Stimulated activated CD4-positive, alpha-beta T cell treated with anti-CD3 and anti-CD28 coated beads, Interleukin-4, amount 100 ng/mL, for 48 hours (primary cell): Measurements from ENCODE around the gene FCAMR.

ENCODE experiments used
- DNase-seq, 2 donors: peaks; one replicate each; pipeline ENCODE4 v3.0.0-alpha.2; 2020; ENCODE audit warnings: low read depth in 2 of 2

The FCAMR gene

DNA sequence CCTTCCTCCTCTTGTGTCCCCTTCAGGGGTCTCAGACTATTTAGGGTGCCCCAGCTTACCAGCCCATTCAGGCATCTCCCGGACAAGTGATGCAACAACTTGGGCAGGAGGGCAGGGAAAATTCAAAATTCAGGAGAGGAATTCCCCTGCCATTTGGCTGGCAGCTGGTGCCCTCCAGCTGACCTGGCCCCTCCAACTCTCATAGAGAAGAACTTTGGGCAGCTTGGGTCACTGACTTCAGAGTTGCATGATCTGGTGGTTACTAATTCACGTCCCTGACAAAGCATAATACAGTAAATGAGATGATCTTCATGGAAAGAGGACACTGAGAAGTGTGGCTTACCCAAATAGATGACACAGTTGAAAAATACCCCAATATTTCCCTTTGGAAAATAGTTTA is at the start of gene FCAMR:
Gene FCAMR, minus strand, starts transcription at position 15 of the 400 bp plus-strand sequence. CDS start 335 bp downstream, outside the sequence.
- DNase-seq = no peak

DNA sequence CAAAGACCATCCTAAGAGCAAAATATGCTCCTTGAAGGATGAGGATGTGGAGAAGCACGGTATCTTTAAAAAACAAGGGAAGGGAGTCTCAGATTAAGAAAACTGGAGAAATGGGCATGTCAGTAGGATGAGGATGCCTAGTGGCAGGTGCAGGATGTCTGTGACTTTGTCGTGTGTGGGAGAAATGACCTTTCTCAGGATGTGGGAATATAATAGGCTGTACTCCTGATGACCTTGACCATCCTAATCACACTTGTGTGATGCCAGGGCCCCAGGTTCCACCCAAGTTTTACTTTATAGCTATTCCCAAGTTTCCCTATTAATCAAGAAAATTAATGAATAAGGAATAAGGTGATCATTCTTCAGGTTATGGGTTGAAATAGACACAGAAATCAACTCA is 49.4 kb upstream of the FCAMR start:
- DNase-seq = no peak

GRCh38 chr1:207019161-207019560 is 48.9 kb upstream of the FCAMR start:
- no peak for DNase-seq

DNA sequence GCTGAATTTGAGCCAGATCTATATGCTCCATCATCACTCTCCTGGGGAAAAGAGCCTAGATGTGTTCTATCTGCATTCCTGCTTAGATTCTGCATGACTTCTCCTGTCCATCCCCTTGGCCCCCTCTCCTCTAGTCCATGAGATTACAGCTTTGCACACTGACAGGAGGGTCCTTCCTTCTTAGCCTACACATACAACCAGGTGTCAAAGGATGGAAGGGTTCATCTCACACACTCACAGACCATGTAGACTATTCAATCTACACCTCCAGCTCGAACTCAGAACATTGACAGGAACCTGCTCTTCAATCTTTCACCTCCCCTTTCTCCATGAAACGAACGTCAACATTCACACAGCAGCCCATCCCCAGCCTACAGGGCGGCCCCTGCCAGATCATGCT is 48.4 kb upstream of the FCAMR start:
- DNase-seq = no peak

DNA sequence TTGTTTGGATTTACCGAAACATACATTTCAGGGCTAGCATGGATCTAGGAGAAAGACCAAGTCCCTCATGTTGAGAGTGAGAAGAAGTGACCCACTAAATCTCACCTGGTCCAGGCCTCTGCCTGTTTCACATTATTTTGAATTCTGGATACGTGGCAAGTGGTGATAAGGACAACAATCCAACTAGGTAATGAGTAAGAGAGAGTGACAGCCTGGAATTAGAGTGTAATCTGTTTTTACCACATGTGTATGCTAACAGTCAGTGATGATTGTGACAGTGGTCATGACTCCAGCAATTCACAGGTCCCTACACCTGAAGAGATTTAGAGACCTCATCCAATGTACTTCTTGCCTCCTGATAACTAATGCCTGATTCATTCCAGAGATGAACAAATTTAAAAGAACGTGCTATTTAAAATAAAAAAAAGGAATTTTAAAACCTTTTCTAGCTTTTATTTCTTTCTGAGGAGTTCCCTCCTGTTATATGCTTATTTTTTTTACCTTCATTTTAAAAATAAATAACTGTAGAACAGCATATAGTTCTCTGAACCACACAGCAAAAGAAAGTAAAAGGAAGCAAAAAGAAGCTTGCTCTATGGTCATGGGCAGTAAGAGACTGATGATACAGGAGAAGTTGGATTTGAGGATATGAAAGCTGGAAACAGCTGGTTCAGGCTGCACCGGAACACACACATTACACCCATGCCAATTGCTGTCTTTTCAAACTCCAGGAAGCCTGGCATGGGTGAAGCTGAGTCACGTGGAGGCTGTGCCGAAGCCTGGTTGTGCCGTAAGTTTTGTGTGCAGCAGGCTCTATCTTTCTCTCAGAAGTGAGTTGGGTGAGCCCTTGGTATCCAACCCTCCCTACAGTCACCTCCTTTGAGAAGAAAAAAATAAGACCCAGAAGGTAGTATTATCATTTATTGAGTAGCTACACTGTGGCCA is 47.6 kb upstream of the FCAMR start:
- DNase-seq = no peak

GRCh38 chr1:207015791-207016190 is 45.5 kb upstream of the FCAMR start:
- no peak for DNase-seq

- DNase-seq = no peak
Measured at GRCh38 chr1:207014728-207015127, 44.5 kb upstream of the FCAMR start.

GRCh38 chr1:207013321-207014085 is 43.2 kb upstream of the FCAMR start:
- no peak for DNase-seq

- DNase-seq = no peak
Measured at GRCh38 chr1:207010726-207011125, 40.5 kb upstream of the FCAMR start.

- no peak for DNase-seq
Measured at GRCh38 chr1:207009945-207010344, 39.7 kb upstream of the FCAMR start.

GRCh38 chr1:207009182-207009850 is 39.1 kb upstream of the FCAMR start:
- DNase-seq = no peak

DNA sequence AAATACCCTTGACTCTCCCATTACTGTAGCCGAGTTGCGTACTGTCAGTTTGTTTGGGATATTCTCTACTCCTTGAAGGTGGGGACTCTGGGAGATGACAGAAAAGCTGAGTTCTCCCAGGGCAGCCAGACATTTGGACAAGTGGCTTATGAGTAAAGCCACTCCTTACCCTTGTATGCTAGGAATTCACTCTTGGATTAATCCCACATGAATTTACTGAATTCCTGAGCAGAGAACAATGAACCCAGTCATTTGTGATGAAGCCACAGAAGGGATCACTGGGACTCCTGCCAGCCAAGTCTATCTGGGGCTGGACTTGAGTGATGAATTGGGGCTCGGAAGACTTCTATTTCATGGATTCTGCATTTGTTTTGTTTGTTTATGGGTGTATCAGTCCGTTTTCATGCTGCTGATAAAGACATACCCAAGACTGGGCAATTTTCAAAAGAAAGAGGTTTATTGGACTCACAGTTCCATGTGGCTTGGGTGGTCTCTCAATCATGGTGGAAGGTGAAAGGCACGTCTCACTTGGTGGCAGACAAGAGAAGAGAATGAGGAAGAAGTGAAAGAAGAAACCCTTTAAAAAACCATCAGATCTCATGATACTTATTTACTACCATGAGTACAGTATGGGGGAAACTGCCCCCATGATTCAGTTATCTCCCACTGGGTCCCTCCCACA is 37.2 kb upstream of the FCAMR start:
- no peak for DNase-seq

DNA sequence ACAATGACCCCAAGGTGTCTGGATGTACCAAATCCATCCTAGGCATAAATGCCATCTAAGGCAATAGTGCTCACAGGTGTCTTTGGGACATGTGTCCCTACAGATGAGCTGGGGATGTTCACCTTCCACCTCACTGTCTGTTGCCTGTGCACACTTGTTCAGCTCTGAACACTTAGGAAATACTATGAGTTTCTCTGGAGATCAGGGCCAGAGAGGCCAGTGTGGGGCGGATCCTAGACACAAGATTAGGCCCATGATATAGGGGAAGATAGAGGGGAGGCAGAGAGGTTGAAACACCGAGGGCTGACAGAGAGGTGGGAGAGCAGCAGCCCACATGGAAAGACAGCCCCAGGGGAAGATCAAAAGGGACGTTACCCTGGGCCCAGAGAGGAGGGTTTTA is 36.7 kb upstream of the FCAMR start:
- no peak for DNase-seq

DNA sequence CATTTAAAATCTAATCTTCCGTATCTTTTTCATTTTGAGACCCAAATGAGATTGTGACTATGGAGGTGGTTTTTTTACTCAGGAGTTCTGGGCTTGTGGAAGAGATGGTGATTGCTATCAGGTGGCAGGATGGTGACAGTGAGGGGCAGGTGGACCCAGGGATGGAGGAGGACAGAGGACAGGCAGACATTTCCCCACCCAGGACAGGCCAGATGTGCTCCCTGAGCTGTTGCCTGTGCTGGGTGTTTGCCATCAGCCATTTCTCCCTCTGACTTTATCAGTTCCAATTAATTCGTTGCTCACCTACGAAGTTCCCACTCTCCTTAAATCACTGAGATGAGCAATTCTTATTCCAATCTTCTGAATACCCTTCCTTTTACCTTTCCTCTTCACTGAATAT is 35.8 kb upstream of the FCAMR start:
- no peak for DNase-seq

- peak in 1 of 2 donors; percentile 30 for DNase-seq
Measured at GRCh38 chr1:207004931-207005830, 34.9 kb upstream of the FCAMR start.

DNA sequence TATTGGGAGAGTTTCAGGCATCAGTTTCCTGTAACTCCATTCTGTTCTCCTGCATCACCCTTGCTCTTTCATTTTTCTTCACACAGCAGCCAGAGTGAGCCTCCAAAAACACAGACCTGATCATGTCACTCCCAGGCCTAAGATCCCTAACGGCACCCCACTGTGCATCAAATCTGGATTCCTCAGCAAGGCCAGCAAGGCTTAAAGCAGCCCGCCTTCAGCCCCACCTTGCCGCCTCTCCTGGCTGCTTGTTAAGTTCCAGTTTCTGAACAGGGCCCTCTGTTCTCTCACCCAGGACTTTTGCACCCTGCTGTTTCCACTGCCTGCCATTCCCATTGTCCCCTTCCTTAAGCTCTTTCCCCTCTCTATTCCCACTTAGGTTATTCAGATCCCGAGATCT is 33.0 kb upstream of the FCAMR start:
- DNase-seq = no peak

- DNase-seq = no peak
Measured at GRCh38 chr1:207002724-207003146, 32.5 kb upstream of the FCAMR start.

GRCh38 chr1:207001492-207002245 is 31.4 kb upstream of the FCAMR start:
- no peak for DNase-seq

DNA sequence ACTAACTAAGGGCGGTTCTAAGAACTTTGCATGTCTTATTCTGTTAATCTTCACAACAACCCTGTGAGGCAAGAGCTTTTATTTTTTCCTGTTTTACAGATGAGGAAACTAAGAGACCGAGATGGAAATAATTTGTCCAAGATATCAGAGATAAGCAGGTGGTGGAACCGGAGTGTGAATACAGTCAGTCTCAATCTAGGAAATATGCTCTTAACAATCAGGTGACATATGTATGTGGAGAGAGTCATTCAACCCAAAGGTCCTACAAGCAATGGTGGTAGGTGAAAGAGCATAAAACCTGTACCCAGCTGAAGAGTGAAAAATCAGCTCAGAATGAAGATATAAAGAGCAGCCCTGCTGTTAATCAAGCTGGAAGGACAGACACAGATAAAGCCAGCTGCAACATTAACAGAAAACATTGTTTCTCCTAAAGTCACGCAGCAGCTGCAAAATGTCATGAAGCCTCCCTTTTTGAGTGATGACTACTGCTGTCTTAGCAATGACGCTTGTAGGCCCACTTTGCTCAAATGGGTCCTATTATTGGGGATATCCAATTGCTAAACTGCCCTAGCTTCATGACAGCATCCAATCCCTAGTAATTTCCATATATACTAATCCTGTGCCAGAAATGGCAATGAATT is 30.5 kb upstream of the FCAMR start:
- no peak for DNase-seq
